SK-N-MC (cell line): Measurements from ENCODE around the gene RAB41.
"Not testable (repeated sequence)": the region's sequence is repeated elsewhere in the genome, so short reads cannot be mapped to it uniquely, and the experiment has no call there.

ENCODE experiments used
- DNase-seq: peaks from one replicate; pipeline ENCODE4 v3.0.0-alpha.2; 2011; ENCODE audit warnings: low read depth, low spot score
- H3K27ac ChIP-seq: fragments of 200-600 bp; sonication (generic); 2 replicates; pipeline ENCODE4 v1.5.1; 2016; ENCODE audit warnings: mixed run types
- H3K36me3 ChIP-seq: fragments of 200-600 bp; sonication (generic); 2 replicates; pipeline ENCODE4 v1.6.1; 2017; ENCODE audit warnings: antibody characterized with exemption, low read length, mixed read lengths; ENCODE audit not compliant: insufficient read depth
- H3K4me3 ChIP-seq: fragments of 200-600 bp; sonication (generic); 2 replicates; pipeline ENCODE4 v1.5.1; 2016
- H3K9ac ChIP-seq: fragments of 200-600 bp; sonication (generic); 2 replicates; pipeline ENCODE4 v1.8.0; 2017; ENCODE audit warnings: mixed run types, mixed read lengths; ENCODE audit not compliant: insufficient read length
- H3K9me3 ChIP-seq: fragments of 200-600 bp; sonication (generic); 2 replicates; pipeline ENCODE4 v1.6.1; 2017; ENCODE audit warnings: low read depth, mild to moderate bottlenecking, antibody characterized with exemption, low read length, moderate library complexity, mixed read lengths
- EZH2 ChIP-seq: fragments of 200-600 bp; sonication (generic); IDR thresholded peaks from one replicate; pipeline ENCODE4 v1.6.1; 2017; ENCODE audit warnings: antibody characterized with exemption
- FOXP2 ChIP-seq: optimal IDR thresholded peaks from 2 replicates; pipeline ENCODE3; 2011; ENCODE audit warnings: mild to moderate bottlenecking, moderate library complexity; ENCODE audit not compliant: insufficient read depth; ENCODE audit errors: extremely low read length, control extremely low read depth
- POLR2AphosphoS5 ChIP-seq: IDR thresholded peaks from 2 replicates; pipeline ENCODE4 v1.6.1; 2012; ENCODE audit warnings: mild to moderate bottlenecking, low read depth, low read length, borderline replicate concordance

The RAB41 gene

DNA sequence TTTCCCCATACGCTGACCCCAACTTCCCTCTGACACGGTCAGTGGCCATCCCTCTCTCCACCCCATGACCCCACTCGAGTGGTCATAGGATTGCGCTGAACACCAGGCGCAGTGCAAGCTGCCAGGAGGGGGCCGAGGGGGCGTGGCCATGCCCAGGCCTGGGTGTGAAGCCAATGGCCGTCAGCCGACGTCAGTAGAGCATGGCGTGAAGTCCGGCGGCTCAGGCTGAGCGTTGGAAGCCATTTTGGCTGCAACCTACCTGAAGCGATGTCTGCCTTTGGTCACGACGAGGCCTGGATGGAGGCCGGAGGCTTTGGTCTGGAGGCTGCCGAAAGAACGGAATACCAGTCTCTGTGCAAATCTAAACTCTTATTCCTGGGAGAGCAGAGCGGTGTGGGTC, at the start of gene RAB41:
TSS of gene RAB41 (plus strand) at position 222 of the 400 bp plus-strand sequence. CDS start at position 268, 46 bp downstream.
- Histone ChIP-seq H3K9ac (no peak within 1 kb of the TSS), H3K36me3 (peaks cover 3% of the 10 kb centered on the region; the same call in 1 of the 2 replicates), H3K27ac (no peak within 1 kb of the TSS), H3K9me3 (no peaks in the 10 kb centered on the region), H3K4me3 (no peak within 1 kb of the TSS)
- no peak for DNase-seq
- TF ChIP-seq EZH2 = no peak

DNA sequence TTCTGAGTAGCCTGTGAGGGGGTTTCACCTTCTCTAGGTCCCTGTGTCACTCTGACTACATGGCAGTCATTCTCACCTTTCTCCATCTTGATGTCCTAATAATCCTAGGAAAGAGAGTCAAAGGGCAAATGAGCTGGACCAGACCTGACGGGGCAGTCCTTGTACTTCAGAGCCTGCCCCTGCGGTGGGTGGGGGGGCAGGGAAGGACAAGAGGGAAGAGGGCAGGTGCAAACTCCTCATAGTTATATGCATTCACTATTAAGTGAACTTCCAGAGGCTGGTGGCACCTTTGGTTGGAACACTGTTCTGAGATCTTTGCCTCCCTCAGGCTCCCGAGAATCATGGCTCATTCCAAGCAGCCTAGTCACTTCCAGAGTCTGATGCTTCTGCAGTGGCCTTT, 47.6 kb upstream of the RAB41 start, which contains the start of gene AWAT1:
TSS of gene AWAT1 (plus strand) at position 301 of the 400 bp plus-strand sequence. CDS start at position 342, 41 bp downstream.
- H3K27ac ChIP-seq = no peak within 1 kb of the TSS
- H3K36me3 ChIP-seq = no peaks in the 10 kb centered on the region
- no peak within 1 kb of the TSS for H3K4me3 ChIP-seq
- TF ChIP-seq EZH2 (no peak), FOXP2 (no peak), POLR2AphosphoS5 (no peak)
- no peak for DNase-seq
- no peaks in the 10 kb centered on the region for H3K9me3 ChIP-seq
- H3K9ac ChIP-seq = no peak within 1 kb of the TSS

DNA sequence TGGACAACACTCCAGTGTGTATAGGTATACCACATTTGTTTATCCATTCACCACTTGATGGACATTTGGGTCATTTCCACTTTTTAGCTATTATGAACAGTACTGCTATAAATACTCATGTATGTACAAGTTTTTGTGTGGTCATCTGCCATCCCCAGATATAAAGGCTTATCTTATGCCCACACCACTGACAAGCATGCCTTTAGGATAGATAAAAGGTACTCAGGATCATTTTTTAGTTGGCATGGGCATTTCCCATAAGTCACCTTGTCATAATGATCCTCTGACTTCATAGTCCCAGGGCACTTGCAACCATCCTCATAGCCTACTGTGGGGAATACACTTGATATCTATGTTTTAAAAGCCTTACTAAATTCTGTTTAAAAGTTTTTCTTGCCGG, 41.2 kb upstream of the RAB41 start:
- DNase-seq = no peak
- H3K4me3 ChIP-seq = no peak overlapping the region
- no peaks in the 10 kb centered on the region for H3K36me3 ChIP-seq
- H3K9ac ChIP-seq = no peak overlapping the region
- no peaks in the 10 kb centered on the region for H3K9me3 ChIP-seq
- no peak overlapping the region for H3K27ac ChIP-seq
- TF ChIP-seq EZH2 (no peak), FOXP2 (no peak)

DNA sequence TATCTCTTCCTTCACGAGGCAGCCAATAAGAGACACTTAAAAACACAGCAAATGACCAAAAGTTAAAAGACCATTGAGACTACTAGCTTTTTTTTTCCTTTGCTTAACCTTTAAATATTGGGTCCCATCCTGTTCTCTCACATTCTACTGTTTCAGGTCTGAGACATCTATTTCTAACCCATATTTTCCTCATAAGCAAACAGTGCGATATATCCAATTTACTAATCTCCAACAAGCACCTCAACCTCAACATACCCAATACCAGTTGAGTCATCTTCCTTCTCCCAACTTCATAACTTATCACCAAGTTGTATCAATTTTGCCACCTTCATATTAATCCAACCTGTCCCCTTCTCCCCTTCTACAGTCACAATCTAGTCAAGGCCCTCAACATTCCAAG, 40.5 kb upstream of the RAB41 start:
- Histone ChIP-seq H3K4me3 (no peak overlapping the region), H3K9me3 (no peaks in the 10 kb centered on the region), H3K9ac (no peak overlapping the region), H3K27ac (no peak overlapping the region), H3K36me3 (no peaks in the 10 kb centered on the region)
- DNase-seq = no peak
- TF ChIP-seq FOXP2 (no peak), POLR2AphosphoS5 (no peak), EZH2 (no peak)

DNA sequence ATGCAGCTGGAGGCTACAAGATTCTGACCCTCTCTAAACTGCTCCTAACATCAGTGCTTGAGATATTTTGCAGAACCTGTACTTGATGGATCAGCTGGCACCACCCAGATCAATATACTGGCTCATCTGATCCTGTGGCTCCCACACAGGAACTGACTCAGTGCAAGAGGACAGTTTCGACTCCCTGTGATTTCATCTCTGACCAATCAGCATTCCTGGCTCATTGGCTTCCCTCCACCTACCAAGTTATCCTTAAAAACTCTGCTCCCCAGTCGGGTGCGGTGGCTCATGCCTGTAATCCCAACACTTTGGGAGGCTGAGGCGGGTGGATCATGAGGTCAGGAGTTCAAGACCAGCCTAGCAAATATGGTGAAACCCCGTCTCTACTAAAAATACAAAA, 38.4 kb upstream of the RAB41 start:
- not testable (repeated sequence) for H3K27ac ChIP-seq, H3K9me3 ChIP-seq, H3K4me3 ChIP-seq, DNase-seq, H3K36me3 ChIP-seq, H3K9ac ChIP-seq

DNA sequence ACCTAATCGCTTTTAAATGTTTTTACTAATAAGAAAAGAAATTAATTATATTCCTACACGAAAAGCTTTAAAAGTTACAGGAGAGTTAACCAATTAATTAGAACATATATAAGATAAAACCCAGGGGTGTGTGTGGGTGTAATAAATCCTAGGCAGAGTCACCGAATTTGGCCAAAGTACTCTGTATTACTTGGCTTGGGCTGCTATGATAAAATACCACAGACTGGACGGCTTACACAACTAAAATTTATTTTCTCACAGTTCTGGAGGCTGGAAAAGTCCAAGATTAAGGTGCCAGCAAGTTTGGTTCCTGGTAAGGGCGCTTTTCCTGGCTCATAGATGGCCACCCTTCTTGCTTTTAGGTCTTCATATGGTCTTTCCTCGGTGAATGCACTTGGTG, 37.1 kb upstream of the RAB41 start:
- H3K36me3 ChIP-seq = no peaks in the 10 kb centered on the region
- H3K9ac ChIP-seq = no peak overlapping the region
- no peak for DNase-seq
- H3K4me3 ChIP-seq = no peak overlapping the region
- H3K9me3 ChIP-seq = no peaks in the 10 kb centered on the region
- TF ChIP-seq EZH2 (no peak), POLR2AphosphoS5 (no peak)
- H3K27ac ChIP-seq = no peak overlapping the region

DNA sequence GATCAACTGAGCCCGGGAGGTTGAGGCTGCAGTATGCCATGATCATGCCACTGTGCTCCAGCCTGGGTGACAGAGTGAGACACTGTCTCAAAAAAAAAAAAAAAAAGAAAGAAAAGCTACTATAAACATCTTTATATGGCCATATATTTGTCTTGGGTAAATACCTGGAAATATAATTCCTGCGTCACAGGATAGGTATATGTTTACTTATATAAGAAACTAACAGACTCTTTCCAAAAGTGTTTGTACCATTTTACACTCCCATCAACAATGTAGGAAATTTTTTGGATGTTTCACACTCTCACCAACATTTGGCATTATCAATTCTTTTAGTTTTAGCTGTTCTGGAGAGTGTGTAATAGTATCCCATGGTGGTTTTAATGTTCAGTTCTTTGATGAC, 34.7 kb upstream of the RAB41 start:
- no peak for TF ChIP-seq FOXP2
- TF ChIP-seq EZH2 = no peak
- no peak for TF ChIP-seq POLR2AphosphoS5
- DNase-seq = no peak
- no peaks in the 10 kb centered on the region for H3K9me3 ChIP-seq
- H3K4me3 ChIP-seq = no peak overlapping the region
- H3K9ac ChIP-seq = no peak overlapping the region
- no peak overlapping the region for H3K27ac ChIP-seq
- no peaks in the 10 kb centered on the region for H3K36me3 ChIP-seq

DNA sequence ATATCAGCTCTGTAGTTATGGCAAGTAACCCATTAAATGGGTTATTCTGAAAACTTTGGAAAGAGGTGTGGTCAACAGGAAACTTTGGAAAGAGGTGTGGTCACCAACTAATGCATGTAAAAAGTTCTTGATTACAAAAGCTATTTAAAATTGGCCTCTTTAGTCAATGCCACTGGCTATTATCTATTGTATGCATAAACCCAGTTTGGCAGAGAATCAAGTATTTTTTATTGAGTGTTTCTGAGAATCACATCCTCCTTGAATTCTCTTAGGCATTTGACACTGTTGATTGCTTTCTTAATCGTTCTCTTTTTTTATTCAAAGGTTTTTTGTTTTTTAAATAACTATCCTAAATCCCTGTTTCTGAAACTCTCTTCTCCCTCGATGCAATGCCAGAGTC, 29.5 kb upstream of the RAB41 start:
- Histone ChIP-seq H3K4me3 (no peak overlapping the region), H3K9ac (no peak overlapping the region), H3K9me3 (no peaks in the 10 kb centered on the region), H3K36me3 (no peaks in the 10 kb centered on the region), H3K27ac (no peak overlapping the region)
- TF ChIP-seq FOXP2 (no peak), EZH2 (no peak), POLR2AphosphoS5 (no peak)
- DNase-seq = no peak

DNA sequence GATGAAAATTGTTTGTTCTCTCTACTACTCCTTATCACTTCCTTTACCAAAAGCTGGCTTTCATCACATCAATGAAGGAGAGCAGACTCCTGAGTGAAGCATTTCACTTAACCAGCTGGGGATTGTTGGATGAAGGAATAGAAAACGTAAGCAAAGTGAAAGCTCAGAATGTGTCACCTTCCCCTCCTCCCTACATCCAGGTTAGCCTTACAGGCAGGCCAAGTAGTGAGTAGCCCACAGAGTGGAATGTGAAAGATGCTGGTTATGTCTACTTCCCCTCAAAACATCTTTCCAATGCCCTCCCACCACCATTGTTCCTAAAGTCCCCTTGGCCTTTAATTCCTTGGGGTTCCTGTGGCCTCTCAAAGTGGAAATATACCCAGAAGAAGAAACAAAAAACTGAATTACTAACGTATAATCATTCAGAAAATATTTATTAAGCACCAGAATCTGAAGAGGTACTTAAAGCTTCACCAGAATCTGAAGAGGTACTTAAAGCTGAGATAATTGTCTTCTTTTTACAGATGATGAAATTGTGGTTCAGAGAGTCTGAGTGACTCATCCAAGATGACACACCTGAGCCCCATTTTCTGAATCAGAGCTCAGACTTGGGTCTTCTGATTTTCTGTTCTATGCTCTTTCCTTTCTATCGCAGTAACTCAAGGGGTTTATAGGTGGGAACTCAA, 28.5 kb upstream of the RAB41 start:
- TF ChIP-seq EZH2 (no peak), FOXP2 (no peak), POLR2AphosphoS5 (no peak)

More for the DNA sequence above, 28.5 kb upstream of the RAB41 start:
- DNase-seq = no peak
- no peak overlapping the region for H3K9ac ChIP-seq
- no peak overlapping the region for H3K27ac ChIP-seq
- no peaks in the 10 kb centered on the region for H3K36me3 ChIP-seq
- H3K9me3 ChIP-seq = no peaks in the 10 kb centered on the region
- H3K4me3 ChIP-seq = no peak overlapping the region
